Smooth muscle cell of the coronary artery (primary cell): ENCODE results near the gene PLEKHJ1. TPM values are rescaled to one million over a fixed set of nuclear protein-coding genes. Genes with fewer than 3 reads are reported as not detected.

Source experiments
- total RNA-seq: library from RNA; depleted of rRNA; stranded (reverse); fragments of >200 nt; gene quantifications from 2 replicates; pipeline ENCODE4 v1.2.3, GENCODE V29; 2014; ENCODE audit warnings: low replicate concordance

PLEKHJ1 gene, protein sequence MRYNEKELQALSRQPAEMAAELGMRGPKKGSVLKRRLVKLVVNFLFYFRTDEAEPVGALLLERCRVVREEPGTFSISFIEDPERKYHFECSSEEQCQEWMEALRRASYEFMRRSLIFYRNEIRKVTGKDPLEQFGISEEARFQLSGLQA
- 26.0 and 68.1 TPM in 2 replicates for total RNA-seq

DNA sequence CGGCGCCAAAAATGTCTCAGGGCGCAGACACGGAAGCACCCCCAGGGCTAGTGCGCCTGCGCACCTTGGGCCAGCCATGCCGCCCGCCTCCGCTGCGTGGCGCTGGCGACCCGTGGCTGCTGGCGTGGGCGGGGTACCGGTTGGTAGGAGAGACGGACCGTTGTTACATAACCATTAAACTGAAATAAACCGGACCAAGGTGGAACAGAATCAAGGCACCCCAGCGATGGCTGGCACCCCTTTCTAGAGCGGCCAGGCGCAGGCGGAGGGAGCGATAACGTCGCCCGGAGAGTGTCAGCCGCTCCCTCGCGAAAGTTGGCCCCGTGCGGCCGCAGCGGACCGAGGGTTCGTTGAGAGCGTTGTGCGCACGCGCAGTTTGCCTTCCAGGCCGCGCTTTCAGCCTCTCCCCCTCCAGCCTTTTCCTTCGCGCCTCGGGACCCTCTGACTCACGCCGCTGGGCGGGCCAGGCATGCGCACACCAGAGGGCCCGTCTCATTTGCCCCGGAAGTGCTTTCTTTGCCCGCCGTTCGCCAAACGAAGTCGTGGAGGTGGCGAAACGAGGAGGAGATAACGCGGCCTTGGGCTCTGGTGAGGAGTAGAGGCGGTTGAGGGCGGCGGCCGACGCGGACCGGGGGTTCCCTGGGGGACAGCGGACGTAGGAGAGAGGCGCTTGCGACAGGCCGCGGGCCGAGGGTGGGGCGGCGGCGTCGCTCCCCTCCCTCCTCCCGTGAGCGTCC lies at the start of gene PLEKHJ1, which contains the start of gene SF3A2:
Gene PLEKHJ1, minus strand, starts transcription at position 16 of the 737 bp plus-strand sequence. CDS start 81 bp downstream, outside the sequence.
Gene SF3A2, plus strand, starts transcription at position 511 of the 737 bp plus-strand sequence. CDS start 6,595 bp downstream, outside the sequence.

DNA sequence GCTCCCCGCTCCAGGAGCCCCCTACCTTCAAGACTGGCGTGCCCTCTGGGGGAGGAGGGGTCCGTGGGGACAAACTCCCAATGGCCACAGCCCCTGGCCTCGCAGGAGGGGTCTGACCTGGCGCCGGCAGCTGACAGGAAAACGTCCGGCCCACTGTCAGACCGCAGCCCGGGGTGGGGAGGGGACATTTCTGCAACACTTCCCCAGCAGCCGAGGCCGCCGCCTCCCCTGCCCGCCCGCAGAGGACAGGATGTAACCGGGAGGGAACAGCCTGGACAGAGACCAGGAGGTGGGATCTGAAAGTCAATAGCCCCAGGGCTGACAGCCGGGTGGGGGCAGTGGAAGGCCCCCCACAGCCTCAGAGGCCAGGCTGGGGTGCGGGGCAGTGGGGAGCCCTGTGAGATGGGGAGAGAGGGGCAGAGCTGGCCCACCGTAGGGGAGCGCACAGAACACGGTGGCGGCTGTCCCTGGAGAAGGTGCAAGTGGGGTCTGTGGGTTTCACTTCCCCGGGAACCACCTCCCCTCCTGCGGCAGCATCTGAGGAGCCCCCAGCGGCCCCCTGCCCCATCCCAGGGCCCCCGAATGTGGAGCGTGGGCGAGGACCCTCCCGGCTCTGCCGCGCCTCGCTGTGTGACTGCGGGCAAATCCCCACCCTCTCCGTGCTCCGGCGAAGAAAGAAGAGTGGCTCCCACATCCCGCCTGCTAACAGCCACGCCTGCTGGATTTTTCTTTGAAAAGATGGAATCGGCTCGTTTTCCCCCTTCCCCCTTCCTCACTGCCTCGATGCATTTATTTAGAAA lies 46.1 kb upstream of the PLEKHJ1 start, which contains the start of gene PEAK3:
Gene PEAK3, minus strand, starts transcription at position 114 of the 800 bp plus-strand sequence. CDS start 1,244 bp downstream, outside the sequence.

DNA sequence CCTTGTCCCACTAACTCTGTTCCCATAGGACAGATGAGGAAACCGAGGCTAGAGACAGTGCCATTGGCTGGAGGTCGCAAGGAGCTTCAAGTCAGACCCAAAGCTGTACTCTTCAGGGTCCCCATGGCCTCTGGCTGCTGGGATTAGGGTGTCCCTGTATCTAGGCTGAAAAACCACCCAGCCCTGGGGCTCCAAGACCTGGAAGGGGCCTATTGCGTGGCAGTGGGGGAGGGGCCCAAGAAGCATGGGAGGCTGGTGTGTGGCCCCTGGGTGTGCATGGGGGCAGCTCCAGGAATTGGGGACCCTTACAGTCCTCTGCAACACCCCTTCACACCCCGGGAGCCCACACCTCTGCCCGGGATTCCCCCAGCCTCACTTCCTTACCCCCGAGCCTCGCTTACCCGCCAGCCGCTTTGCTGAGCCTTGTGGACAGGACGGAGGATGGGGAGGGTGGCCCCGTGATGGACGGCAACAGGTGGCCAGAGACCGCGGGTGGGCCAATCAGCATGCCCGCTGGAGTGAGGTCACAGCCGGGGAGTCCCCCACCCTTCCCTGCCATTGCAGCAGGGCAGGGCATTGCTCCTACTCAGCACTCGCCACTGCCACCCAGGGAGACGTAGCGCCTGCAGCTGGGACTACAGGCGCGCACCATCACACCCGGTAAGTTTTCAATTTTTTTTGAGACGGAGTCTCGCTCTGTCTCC lies 20.0 kb upstream of the PLEKHJ1 start, which contains the start of gene JSRP1:
Gene JSRP1, minus strand, starts transcription at position 436 of the 704 bp plus-strand sequence. CDS start 1,103 bp downstream, outside the sequence.

DNA sequence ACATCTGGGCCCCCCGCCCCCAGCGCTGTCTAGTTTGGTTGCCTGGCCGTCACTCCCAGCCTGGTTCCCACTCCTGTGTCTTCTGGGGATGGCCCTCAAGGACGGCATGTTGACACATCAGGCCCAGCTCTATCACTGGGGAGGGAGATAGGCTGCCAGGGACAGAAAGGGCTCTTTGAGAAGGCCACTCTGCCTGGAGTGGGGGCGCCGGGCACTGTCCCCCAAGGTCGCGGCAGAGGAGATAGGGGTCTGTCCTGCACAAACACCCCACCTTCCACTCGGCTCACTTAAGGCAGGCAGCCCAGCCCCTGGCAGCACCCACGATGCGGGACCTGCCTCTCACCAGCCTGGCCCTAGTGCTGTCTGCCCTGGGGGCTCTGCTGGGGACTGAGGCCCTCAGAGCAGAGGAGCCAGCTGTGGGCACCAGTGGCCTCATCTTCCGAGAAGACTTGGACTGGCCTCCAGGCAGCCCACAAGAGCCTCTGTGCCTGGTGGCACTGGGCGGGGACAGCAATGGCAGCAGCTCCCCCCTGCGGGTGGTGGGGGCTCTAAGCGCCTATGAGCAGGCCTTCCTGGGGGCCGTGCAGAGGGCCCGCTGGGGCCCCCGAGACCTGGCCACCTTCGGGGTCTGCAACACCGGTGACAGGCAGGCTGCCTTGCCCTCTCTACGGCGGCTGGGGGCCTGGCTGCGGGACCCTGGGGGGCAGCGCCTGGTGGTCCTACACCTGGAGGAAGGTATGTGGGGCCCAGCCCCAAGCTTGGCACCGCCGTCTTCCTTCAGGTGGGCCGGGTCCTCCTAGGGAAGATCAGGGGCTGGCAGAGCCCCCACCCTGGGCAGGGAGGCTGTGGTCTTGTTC lies 13.1 kb upstream of the PLEKHJ1 start, which contains the start of gene AMH:
Gene AMH, plus strand, starts transcription at position 314 of the 857 bp plus-strand sequence. Its CDS starts 10 bp downstream, at position 324.

Other genes with a start within 250 kb of the PLEKHJ1 start
- 45.7 and 76.4 TPM in 2 replicates for gene BTBD2, start 220.6 kb downstream of the PLEKHJ1 start, total RNA-seq
- gene MKNK2, start 185.1 kb downstream of the PLEKHJ1 start, total RNA-seq = 93.6 and 184 TPM in 2 replicates
- gene MOB3A, start 140.0 kb downstream of the PLEKHJ1 start, total RNA-seq = 11.0 and 13.1 TPM in 2 replicates
- 0.90 and 2.1 TPM in 2 replicates for gene IZUMO4, start 139.4 kb downstream of the PLEKHJ1 start, total RNA-seq
- gene AP3D1, start 84.8 kb downstream of the PLEKHJ1 start, total RNA-seq = 97.0 and 114 TPM in 2 replicates
- 2.7 and 4.7 TPM in 2 replicates for gene DOT1L, start 72.4 kb downstream of the PLEKHJ1 start, total RNA-seq
- gene SF3A2, start 495 bp upstream of the PLEKHJ1 start, total RNA-seq = 15.4 and 32.9 TPM in 2 replicates
- gene AMH, start 13.0 kb upstream of the PLEKHJ1 start, total RNA-seq = 0.12 and 0.38 TPM in 2 replicates
- gene JSRP1, start 20.1 kb upstream of the PLEKHJ1 start, total RNA-seq = not detected in 2 replicates
- gene PEAK3, start 45.8 kb upstream of the PLEKHJ1 start, total RNA-seq = not detected in 2 replicates
- gene LINGO3, start 71.8 kb upstream of the PLEKHJ1 start, total RNA-seq = under 0.01 TPM in 1 of 2 replicates, not detected in the other
- gene LSM7, start 92.3 kb upstream of the PLEKHJ1 start, total RNA-seq = 73.2 and 187 TPM in 2 replicates
- 21.1 and 42.9 TPM in 2 replicates for gene SPPL2B, start 92.4 kb upstream of the PLEKHJ1 start, total RNA-seq
- gene TMPRSS9, start 123.9 kb upstream of the PLEKHJ1 start, total RNA-seq = not detected in 2 replicates
- 49.1 and 56.0 TPM in 2 replicates for gene TIMM13, start 191.3 kb upstream of the PLEKHJ1 start, total RNA-seq
- 63.8 and 82.4 TPM in 2 replicates for gene LMNB2, start 220.6 kb upstream of the PLEKHJ1 start, total RNA-seq
- 22.2 and 92.3 TPM in 2 replicates for gene GADD45B, start 239.8 kb upstream of the PLEKHJ1 start, total RNA-seq